Urinary bladder (tissue), 4 donors: ENCODE data around the gene KY. TPM values are rescaled to one million over a fixed set of nuclear protein-coding genes. Genes with fewer than 3 reads are reported as not detected.

ENCODE experiments used
- DNase-seq: peaks from one replicate; pipeline ENCODE4 v3.0.0-alpha.2; 2015; ENCODE audit errors: extremely low spot score
- H3K27ac ChIP-seq: one replicate; pipeline ENCODE4 v1.5.1; 2013; ENCODE audit warnings: low read depth, mild to moderate bottlenecking, moderate library complexity
- H3K36me3 ChIP-seq: one replicate; pipeline ENCODE4 v1.6.1; 2013; ENCODE audit warnings: mild to moderate bottlenecking, moderate library complexity; ENCODE audit not compliant: insufficient read depth
- H3K4me1 ChIP-seq: one replicate; pipeline ENCODE4 v1.6.1; 2013; ENCODE audit warnings: mild to moderate bottlenecking, moderate library complexity; ENCODE audit not compliant: insufficient read depth
- H3K4me3 ChIP-seq: one replicate; pipeline ENCODE4 v1.5.1; 2013; ENCODE audit warnings: low read depth, low read length
- WGBS: extraction: QIAGEN DNeasy Blood & Tissue Kit; methylation state at CpG from one replicate; pipeline ENCODE4 v1.1.7; 2013; 5-methylcytosine and 5-hydroxymethylcytosine counted together
- polyA plus RNA-seq: library from polyadenylated mRNA; stranded (reverse); fragments of 200-250 nt; gene quantifications from one replicate; pipeline ENCODE4 v1.2.3, GENCODE V29; 2013
- total RNA-seq: library from RNA; depleted of rRNA; stranded (reverse); fragments of >200 nt; gene quantifications from one replicate; pipeline ENCODE4 v1.2.3, GENCODE V29; 2014
- donor health status: healthy with polysubstance abuse.
- donor health status: healthy.

Gene KY
- total and polyA plus RNA-seq, 2 donors = 1.5 to 4.9 TPM

- 72% methylated on average over 4 of the region's 4 CpGs for WGBS
- H3K27ac ChIP-seq = no peak overlapping the region
- no peaks in the 10 kb centered on the region for H3K36me3 ChIP-seq
- H3K4me3 ChIP-seq = no peak overlapping the region
- H3K4me1 ChIP-seq = no peaks in the 10 kb centered on the region
- DNase-seq = no peak
Observed at GRCh38 chr3:134614955-134615354, 35.9 kb downstream of the KY start.

GRCh38 chr3:134613006-134613520 is 37.8 kb downstream of the KY start:
- no peaks in the 10 kb centered on the region for H3K36me3 ChIP-seq
- H3K27ac ChIP-seq = no peak overlapping the region
- no peak for DNase-seq
- no peak overlapping the region for H3K4me3 ChIP-seq
- no peaks in the 10 kb centered on the region for H3K4me1 ChIP-seq
- 78% methylated on average over 6 of the region's 6 CpGs for WGBS

GRCh38 chr3:134611516-134611915 is 39.3 kb downstream of the KY start:
- no peaks in the 10 kb centered on the region for H3K4me1 ChIP-seq
- no peak overlapping the region for H3K4me3 ChIP-seq
- H3K27ac ChIP-seq = no peak overlapping the region
- 87% methylated on average over 2 of the region's 2 CpGs for WGBS
- H3K36me3 ChIP-seq = no peaks in the 10 kb centered on the region
- DNase-seq = no peak

- H3K4me3 ChIP-seq = no peak overlapping the region
- no peaks in the 10 kb centered on the region for H3K4me1 ChIP-seq
- H3K36me3 ChIP-seq = no peaks in the 10 kb centered on the region
- no peak for DNase-seq
- WGBS = 79% methylated on average over 11 of the region's 11 CpGs
- H3K27ac ChIP-seq = no peak overlapping the region
Observed at GRCh38 chr3:134610432-134611385, 40.1 kb downstream of the KY start.

- WGBS = 68% methylated on average over 10 of the region's 10 CpGs
Observed at GRCh38 chr3:134609821-134610431, 40.9 kb downstream of the KY start.

GRCh38 chr3:134608771-134609435 is 41.9 kb downstream of the KY start:
- Histone ChIP-seq H3K4me3 (no peak overlapping the region), H3K4me1 (no peaks in the 10 kb centered on the region), H3K27ac (no peak overlapping the region), H3K36me3 (no peaks in the 10 kb centered on the region)
- DNase-seq = no peak
- WGBS = 86% methylated on average over 10 of the region's 10 CpGs

More at GRCh38 chr3:134609821-134610431, 40.9 kb downstream of the KY start:
- no peaks in the 10 kb centered on the region for H3K36me3 ChIP-seq
- H3K4me3 ChIP-seq = no peak overlapping the region
- no peak overlapping the region for H3K27ac ChIP-seq
- DNase-seq = no peak
- no peaks in the 10 kb centered on the region for H3K4me1 ChIP-seq

- DNase-seq = no peak
- 93% methylated on average over 6 of the region's 6 CpGs for WGBS
- Histone ChIP-seq H3K4me3 (no peak overlapping the region), H3K36me3 (no peaks in the 10 kb centered on the region), H3K27ac (no peak overlapping the region), H3K4me1 (no peaks in the 10 kb centered on the region)
Observed at GRCh38 chr3:134608023-134608770, 42.6 kb downstream of the KY start.

- H3K27ac ChIP-seq = no peak overlapping the region
Observed at GRCh38 chr3:134607054-134608022, 43.5 kb downstream of the KY start.

GRCh38 chr3:134606033-134607025 is 44.5 kb downstream of the KY start:
- no peak for DNase-seq
- H3K4me3 ChIP-seq = no peak overlapping the region
- 50% methylated on average over 12 of the region's 12 CpGs for WGBS
- no peak overlapping the region for H3K27ac ChIP-seq
- H3K36me3 ChIP-seq = no peaks in the 10 kb centered on the region
- no peaks in the 10 kb centered on the region for H3K4me1 ChIP-seq

More at GRCh38 chr3:134607054-134608022, 43.5 kb downstream of the KY start:
- H3K36me3 ChIP-seq = no peaks in the 10 kb centered on the region
- no peak for DNase-seq
- WGBS = 76% methylated on average over 13 of the region's 13 CpGs
- H3K4me1 ChIP-seq = no peaks in the 10 kb centered on the region
- no peak overlapping the region for H3K4me3 ChIP-seq

GRCh38 chr3:134605556-134605955 is 45.3 kb downstream of the KY start:
- WGBS = 76% methylated on average over 6 of the region's 6 CpGs
- H3K4me1 ChIP-seq = no peaks in the 10 kb centered on the region
- no peak overlapping the region for H3K4me3 ChIP-seq
- H3K27ac ChIP-seq = no peak overlapping the region
- no peaks in the 10 kb centered on the region for H3K36me3 ChIP-seq
- DNase-seq = no peak

GRCh38 chr3:134603956-134604355 is 46.9 kb downstream of the KY start:
- H3K4me1 ChIP-seq = no peaks in the 10 kb centered on the region
- 93% methylated on average over 13 of the region's 13 CpGs for WGBS

More at GRCh38 chr3:134603956-134604355, 46.9 kb downstream of the KY start:
- Histone ChIP-seq H3K4me3 (no peak overlapping the region), H3K27ac (no peak overlapping the region), H3K36me3 (no peaks in the 10 kb centered on the region)
- no peak for DNase-seq
